ENCODE results near the gene TBC1D2. TPM values are rescaled to one million over a fixed set of nuclear protein-coding genes. Genes with fewer than 3 reads are reported as not detected.

The TBC1D2 gene
- total and polyA plus RNA-seq, 10 of the 15 experiments (the other 5 are each of a cell fraction or from before 2014, with no cell fraction given), result 0.04 to 1.6 (median 1.1) TPM

DNA sequence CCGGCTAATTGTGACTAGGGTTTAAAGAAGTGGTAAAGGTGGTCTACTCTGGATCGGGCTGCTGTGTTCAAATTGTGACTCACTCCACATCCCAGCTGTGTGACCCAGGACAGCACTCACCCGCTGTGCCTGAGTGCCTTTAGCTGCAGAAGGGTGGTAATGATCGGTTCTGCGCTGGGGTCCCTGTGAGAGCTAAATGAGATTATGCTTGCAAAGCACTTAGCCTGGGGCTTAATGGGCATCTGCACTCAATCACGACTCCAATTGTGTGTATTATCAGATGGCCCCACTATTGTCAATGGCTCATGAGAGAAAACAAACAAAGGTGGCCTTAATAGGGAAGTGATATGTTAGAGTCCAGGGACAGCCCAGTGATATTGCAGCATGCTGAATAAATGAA is 25.1 kb upstream of the TBC1D2 start:
- intact Hi-C loops (cut with micrococcal nuclease; ENCODE audit: unreplicated experiment) (no loop called here), in situ Hi-C loops (cut with MboI) (no loop called here)
- no peak overlapping the region for H2AFZ ChIP-seq (ENCODE audit: control insufficient read depth, low read depth, low read length)
- SMC1A ChIA-PET (ENCODE audit: uncharacterized antibody, unreplicated experiment), result no interaction called here
- FAIRE-seq (no peak), ATAC-seq (no peak), DNase-seq (ENCODE audit: low read depth, low spot score) (no peak)
- no peaks in the 10 kb centered on the region for H3K9me3 ChIP-seq (replicated peaks; ENCODE audit: control insufficient read depth, insufficient read depth, low read length)
- CTCF ChIA-PET, result no interaction called here
- no peak overlapping the region for H3K4me2 ChIP-seq (ENCODE audit: control insufficient read depth, insufficient read depth)
- no peak overlapping the region for H3K9ac ChIP-seq (ENCODE audit: control insufficient read depth, insufficient read depth, low read length)
- H3K79me2 ChIP-seq (ENCODE audit: control insufficient read depth, insufficient read depth, low read length), result no peaks in the 10 kb centered on the region
- POLR2A ChIA-PET, result no interaction called here
- H4K20me1 ChIP-seq (ENCODE audit: control insufficient read depth, insufficient read depth), result no peaks in the 10 kb centered on the region
- BruUV-seq (replicated peaks), result no TSS peak
- no peaks in the 10 kb centered on the region for H3K36me3 ChIP-seq (ENCODE audit: control insufficient read depth in 2 of 2, insufficient read depth in 2 of 2, low read length in 1 of 2)
- H3K27ac ChIP-seq (ENCODE audit: control insufficient read depth, insufficient read depth), result no peak overlapping the region
- H3K27me3 ChIP-seq (replicated peaks in 1 of 2; ENCODE audit: control insufficient read depth in 2 of 2, insufficient read depth in 2 of 2, low read length in 1 of 2), result peaks cover 3 to 4% of the 10 kb centered on the region in 2 experiments; a peak in 2 of 4 replicates
- 31% methylated on average over 6 of the region's 6 CpGs for WGBS (ENCODE audit: insufficient coverage, insufficient replicate concordance, low lambda C conversion rate, missing lambda C conversion rate)
- H3K4me3 ChIP-seq, result no peak overlapping the region
- H3K4me1 ChIP-seq (ENCODE audit: control insufficient read depth, insufficient read depth, low read length), result no peaks in the 10 kb centered on the region
- RAD21 ChIA-PET (ENCODE audit: unreplicated experiment), result no interaction called here
- no peak for TF ChIP-seq ZNF207 (IDR thresholded peaks at IDR 0.05; ENCODE audit: borderline replicate concordance)
- TF ChIP-seq RELA (IDR thresholded peaks at IDR 0.05; ENCODE audit: borderline replicate concordance, partially characterized antibody), result no peak
- TF ChIP-seq DPF2 (IDR thresholded peaks at IDR 0.05), result no peak
- TF ChIP-seq MYB (IDR thresholded peaks at IDR 0.05; ENCODE audit: borderline replicate concordance, low read depth, low read length), result no peak
- no peak for TF ChIP-seq RAD21 (IDR thresholded peaks at IDR 0.05; ENCODE audit: insufficient read depth, low read depth, low read length)
- no peak for TF ChIP-seq CBFB (IDR thresholded peaks at IDR 0.05; ENCODE audit: low read depth)
- TF ChIP-seq SIN3A (IDR thresholded peaks at IDR 0.05; ENCODE audit: low read depth, low read length), result no peak
- TF ChIP-seq, protein P1, sequence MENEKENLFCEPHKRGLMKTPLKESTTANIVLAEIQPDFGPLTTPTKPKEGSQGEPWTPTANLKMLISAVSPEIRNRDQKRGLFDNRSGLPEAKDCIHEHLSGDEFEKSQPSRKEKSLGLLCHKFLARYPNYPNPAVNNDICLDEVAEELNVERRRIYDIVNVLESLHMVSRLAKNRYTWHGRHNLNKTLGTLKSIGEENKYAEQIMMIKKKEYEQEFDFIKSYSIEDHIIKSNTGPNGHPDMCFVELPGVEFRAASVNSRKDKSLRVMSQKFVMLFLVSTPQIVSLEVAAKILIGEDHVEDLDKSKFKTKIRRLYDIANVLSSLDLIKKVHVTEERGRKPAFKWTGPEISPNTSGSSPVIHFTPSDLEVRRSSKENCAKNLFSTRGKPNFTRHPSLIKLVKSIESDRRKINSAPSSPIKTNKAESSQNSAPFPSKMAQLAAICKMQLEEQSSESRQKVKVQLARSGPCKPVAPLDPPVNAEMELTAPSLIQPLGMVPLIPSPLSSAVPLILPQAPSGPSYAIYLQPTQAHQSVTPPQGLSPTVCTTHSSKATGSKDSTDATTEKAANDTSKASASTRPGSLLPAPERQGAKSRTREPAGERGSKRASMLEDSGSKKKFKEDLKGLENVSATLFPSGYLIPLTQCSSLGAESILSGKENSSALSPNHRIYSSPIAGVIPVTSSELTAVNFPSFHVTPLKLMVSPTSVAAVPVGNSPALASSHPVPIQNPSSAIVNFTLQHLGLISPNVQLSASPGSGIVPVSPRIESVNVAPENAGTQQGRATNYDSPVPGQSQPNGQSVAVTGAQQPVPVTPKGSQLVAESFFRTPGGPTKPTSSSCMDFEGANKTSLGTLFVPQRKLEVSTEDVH (IDR thresholded peaks at IDR 0.05; ENCODE audit: low read depth, partially characterized antibody), result no peak
- TF ChIP-seq, protein P2, sequence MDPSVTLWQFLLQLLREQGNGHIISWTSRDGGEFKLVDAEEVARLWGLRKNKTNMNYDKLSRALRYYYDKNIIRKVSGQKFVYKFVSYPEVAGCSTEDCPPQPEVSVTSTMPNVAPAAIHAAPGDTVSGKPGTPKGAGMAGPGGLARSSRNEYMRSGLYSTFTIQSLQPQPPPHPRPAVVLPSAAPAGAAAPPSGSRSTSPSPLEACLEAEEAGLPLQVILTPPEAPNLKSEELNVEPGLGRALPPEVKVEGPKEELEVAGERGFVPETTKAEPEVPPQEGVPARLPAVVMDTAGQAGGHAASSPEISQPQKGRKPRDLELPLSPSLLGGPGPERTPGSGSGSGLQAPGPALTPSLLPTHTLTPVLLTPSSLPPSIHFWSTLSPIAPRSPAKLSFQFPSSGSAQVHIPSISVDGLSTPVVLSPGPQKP (IDR thresholded peaks at IDR 0.05; ENCODE audit: low read depth, low read length), result no peak
- no peak for TF ChIP-seq FOS (IDR thresholded peaks at IDR 0.05; ENCODE audit: borderline replicate concordance, extremely low read depth, insufficient read length)
- TF ChIP-seq, protein P3, sequence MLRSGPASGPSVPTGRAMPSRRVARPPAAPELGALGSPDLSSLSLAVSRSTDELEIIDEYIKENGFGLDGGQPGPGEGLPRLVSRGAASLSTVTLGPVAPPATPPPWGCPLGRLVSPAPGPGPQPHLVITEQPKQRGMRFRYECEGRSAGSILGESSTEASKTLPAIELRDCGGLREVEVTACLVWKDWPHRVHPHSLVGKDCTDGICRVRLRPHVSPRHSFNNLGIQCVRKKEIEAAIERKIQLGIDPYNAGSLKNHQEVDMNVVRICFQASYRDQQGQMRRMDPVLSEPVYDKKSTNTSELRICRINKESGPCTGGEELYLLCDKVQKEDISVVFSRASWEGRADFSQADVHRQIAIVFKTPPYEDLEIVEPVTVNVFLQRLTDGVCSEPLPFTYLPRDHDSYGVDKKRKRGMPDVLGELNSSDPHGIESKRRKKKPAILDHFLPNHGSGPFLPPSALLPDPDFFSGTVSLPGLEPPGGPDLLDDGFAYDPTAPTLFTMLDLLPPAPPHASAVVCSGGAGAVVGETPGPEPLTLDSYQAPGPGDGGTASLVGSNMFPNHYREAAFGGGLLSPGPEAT (IDR thresholded peaks at IDR 0.05; ENCODE audit: low read depth), result no peak
- TF ChIP-seq SRF (IDR thresholded peaks at IDR 0.05; ENCODE audit: low read depth in 2 of 2, low read length in 2 of 2), result no peak
- no peak for TF ChIP-seq HDAC2 (IDR thresholded peaks at IDR 0.05)
- TF ChIP-seq YY1 (IDR thresholded peaks at IDR 0.05; ENCODE audit: low read depth, low read length), result no peak
- TF ChIP-seq MEF2A (IDR thresholded peaks at IDR 0.05; ENCODE audit: insufficient read depth, low read depth, low read length), result no peak
- no peak for TF ChIP-seq KAT2A (conservative IDR thresholded peaks at IDR 0.05; ENCODE audit: control insufficient read depth, low read depth, low read length)
- no peak for TF ChIP-seq ZNF217 (IDR thresholded peaks at IDR 0.05)
